GM12878 (cell line): Measurements from ENCODE around the gene NTRK3. TPM values are rescaled to one million over a fixed set of nuclear protein-coding genes. Genes with fewer than 3 reads are reported as not detected.

Source experiments
- ATAC-seq: fragments of 200-7000 bp; cut with Tn5 transposase; 3 replicates; pipeline ENCODE4 v1.9.1; 2020; ENCODE audit warnings: mild to moderate bottlenecking, moderate library complexity
- BruUV-seq: library from RNA; stranded (reverse); fragments of 400-500 nt; replicated peaks from 2 replicates; lab custom pipeline; 2021; lab: Mats Ljungman, UMichigan
- CTCF ChIA-PET: fragments of 300-600 bp; sonication (Branson Sonifier 250); formaldehyde crosslinking; extraction: SDS; loops from one replicate; lab custom pipeline; 2021; ENCODE audit warnings: inconsistent platforms; lab: Yijun Ruan, JAX
- POLR2A ChIA-PET: fragments of 350-600 bp; formaldehyde crosslinking; extraction: SDS; loops from one replicate; lab custom pipeline; 2021; ENCODE audit warnings: inconsistent platforms; lab: Charles Lee
- RAD21 ChIA-PET: fragments of 300-600 bp; sonication (Branson Sonifier 250); formaldehyde crosslinking; loops from one replicate; lab custom pipeline; 2023; ENCODE audit warnings: antibody characterized with exemption; ENCODE audit not compliant: unreplicated experiment; lab: Charles Lee
- SMC1A ChIA-PET: fragments of 300-600 bp; sonication (Branson Sonifier 250); formaldehyde crosslinking; loops from one replicate; lab custom pipeline; 2023; ENCODE audit not compliant: unreplicated experiment, uncharacterized antibody; lab: Charles Lee
- DNase-seq: peaks from one replicate; pipeline ENCODE4 v3.0.0-alpha.2; 2011; ENCODE audit warnings: low read depth, low spot score
- FAIRE-seq: peaks from 3 replicates; lab custom pipeline; 2011; peaks lifted over from hg19 to GRCh38; lab: Jason Lieb, UNC
- H2AFZ ChIP-seq: 2 replicates; pipeline ENCODE4 v1.6.0; 2011; ENCODE audit warnings: low read depth, low read length, control low read depth; ENCODE audit not compliant: control insufficient read depth
- H3K27ac ChIP-seq: 2 replicates; pipeline ENCODE4 v1.5.1; 2011; ENCODE audit warnings: control low read depth; ENCODE audit not compliant: control insufficient read depth, insufficient read depth
- H3K27me3 ChIP-seq, 2 experiments: replicated peaks in 1 of 2; 2 replicates each; pipeline versions ENCODE4 v1.6.0 to v1.6.1; 2011; ENCODE audit warnings: low read length in 1 of 2; ENCODE audit not compliant: control insufficient read depth in 2 of 2, insufficient read depth in 2 of 2
- H3K36me3 ChIP-seq, 2 experiments: 2 replicates each; pipeline ENCODE4 v1.5.1; 2011; ENCODE audit warnings: low read length in 1 of 2; ENCODE audit not compliant: control insufficient read depth in 2 of 2, insufficient read depth in 2 of 2
- H3K4me1 ChIP-seq: 2 replicates; pipeline ENCODE4 v1.6.1; 2011; ENCODE audit warnings: mild to moderate bottlenecking, low read length, moderate library complexity, mixed read lengths; ENCODE audit not compliant: control insufficient read depth, insufficient read depth
- H3K4me2 ChIP-seq: 2 replicates; pipeline ENCODE4 v1.6.0; 2011; ENCODE audit warnings: control low read depth; ENCODE audit not compliant: control insufficient read depth, insufficient read depth
- H3K4me3 ChIP-seq: fragments of 200-600 bp; sonication (generic); 2 replicates; pipeline ENCODE4 v1.5.1; 2016
- H3K79me2 ChIP-seq: 2 replicates; pipeline ENCODE4 v1.6.0; 2011; ENCODE audit warnings: low read length; ENCODE audit not compliant: control insufficient read depth, insufficient read depth
- H3K9ac ChIP-seq: 2 replicates; pipeline ENCODE4 v1.8.0; 2011; ENCODE audit warnings: low read length, control low read depth, mixed read lengths; ENCODE audit not compliant: control insufficient read depth, insufficient read depth
- H3K9me3 ChIP-seq: replicated peaks from 3 replicates; pipeline ENCODE4 v1.5.1; 2011; ENCODE audit warnings: mild to moderate bottlenecking, low read length; ENCODE audit not compliant: control insufficient read depth, insufficient read depth
- H4K20me1 ChIP-seq: 2 replicates; pipeline ENCODE4 v1.6.0; 2011; ENCODE audit not compliant: control insufficient read depth, insufficient read depth
- BACH1 ChIP-seq: fragments of 450-650 bp; IDR thresholded peaks from 2 replicates; pipeline ENCODE4 v1.6.1; 2017; ENCODE audit warnings: mild to moderate bottlenecking, borderline replicate concordance
- BMI1 ChIP-seq: fragments of 450-650 bp; IDR thresholded peaks from 2 replicates; pipeline ENCODE4 v1.6.1; 2016; ENCODE audit warnings: mild to moderate bottlenecking, moderate library complexity, borderline replicate concordance
- BRCA1 ChIP-seq: IDR thresholded peaks from 2 replicates; pipeline ENCODE4 v1.6.1; 2011; ENCODE audit warnings: low read depth, low read length, improper control_type of control experiment
- CBX3 ChIP-seq: fragments of 200-600 bp; sonication (generic); IDR thresholded peaks from 2 replicates; pipeline ENCODE4 v1.6.1; 2016; ENCODE audit warnings: low read depth, borderline replicate concordance
- CEBPB ChIP-seq, 2 experiments: fragments of 150-350 bp in 1 of 2; IDR thresholded peaks; 2 replicates each; pipeline ENCODE4 v1.6.1; 2012 to 2014; ENCODE audit warnings: low read depth in 2 of 2, low read length in 2 of 2, borderline replicate concordance in 1 of 2, inconsistent platforms in 1 of 2
- DPF2 ChIP-seq: fragments of 450-650 bp; IDR thresholded peaks from 2 replicates; pipeline ENCODE4 v1.6.1; 2017; ENCODE audit warnings: mild to moderate bottlenecking
- EGR1 ChIP-seq, 2 experiments: IDR thresholded peaks; 1 replicate in 1 of 2; 2 replicates in 1 of 2; pipeline ENCODE4 v1.6.1; 2011 to 2012; ENCODE audit warnings: low read depth in 2 of 2, low read length in 2 of 2, borderline replicate concordance in 1 of 2, mild to moderate bottlenecking in 1 of 2, moderate library complexity in 1 of 2
- HDAC6 ChIP-seq: fragments of 200-600 bp; sonication (generic); IDR thresholded peaks from one replicate; pipeline ENCODE4 v1.8.0; 2017; ENCODE audit warnings: antibody characterized with exemption; ENCODE audit not compliant: unreplicated experiment
- IKZF2 ChIP-seq, 2 experiments: fragments of 450-650 bp; IDR thresholded peaks; 2 replicates each; pipeline ENCODE4 v1.6.1; 2017; ENCODE audit warnings: mild to moderate bottlenecking in 2 of 2, moderate library complexity in 2 of 2
- KLF5 ChIP-seq: fragments of 450-650 bp; IDR thresholded peaks from 2 replicates; pipeline ENCODE4 v1.6.1; 2014; ENCODE audit warnings: mild to moderate bottlenecking; ENCODE audit not compliant: partially characterized antibody
- NBN ChIP-seq: fragments of 450-650 bp; IDR thresholded peaks from 2 replicates; pipeline ENCODE4 v1.6.1; 2016
- PAX5 ChIP-seq: IDR thresholded peaks from 2 replicates; pipeline ENCODE4 v1.6.1; 2011; ENCODE audit warnings: low read depth, low read length, borderline replicate concordance
- RUNX3 ChIP-seq: IDR thresholded peaks from 2 replicates; pipeline ENCODE4 v1.6.1; 2012; ENCODE audit warnings: low read length, inconsistent platforms
- SRF ChIP-seq, 2 experiments: IDR thresholded peaks; 2 replicates each; pipeline ENCODE4 v1.6.1; 2011; ENCODE audit warnings: low read depth in 2 of 2, low read length in 2 of 2, mild to moderate bottlenecking in 1 of 2, moderate library complexity in 1 of 2
- SUZ12 ChIP-seq: fragments of 200-600 bp; sonication (generic); IDR thresholded peaks from one replicate; pipeline ENCODE4 v1.6.1; 2018; ENCODE audit warnings: antibody characterized with exemption, mild to moderate bottlenecking; ENCODE audit not compliant: unreplicated experiment
- TARDBP ChIP-seq: IDR thresholded peaks from 2 replicates; pipeline ENCODE4 v1.6.1; 2016; ENCODE audit warnings: borderline replicate concordance
- WGBS: methylation state at CpG from one replicate; pipeline ENCODE4 v1.1.6; 2016; ENCODE audit warnings: low lambda C conversion rate; ENCODE audit not compliant: insufficient replicate concordance, insufficient coverage; ENCODE audit errors: missing lambda C conversion rate; 5-methylcytosine and 5-hydroxymethylcytosine counted together
- in situ Hi-C: fragments of 300-500 bp; cut with MboI; formaldehyde crosslinking; loops from 9 replicates; pipeline ENCODE4 v1.14.3; 2018; ENCODE audit warnings: mixed read lengths
- intact Hi-C: fragments of 100-400 bp; cut with micrococcal nuclease; formaldehyde crosslinking; loops from one replicate; pipeline ENCODE4 v1.14.2; 2022; ENCODE audit not compliant: unreplicated experiment
- polyA plus RNA-seq, 11 experiments: library from polyadenylated mRNA; depleted of rRNA in 4 of 11; unstranded in 6 of 11; stranded (reverse) in 5 of 11; fragments of >200 nt; fragmentation: Nextera tagmentation in 4 of 11; fragmentation: Illumina TruSeq in 1 of 11; extraction: Ambion mirVana in 4 of 11; extraction: Trizol in 1 of 11; gene quantifications; 1 replicate in 1 of 11; 2 replicates in 10 of 11; pipeline versions ENCODE4 v1.2.1 to v1.2.3, GENCODE V29; 2011 to 2016; ENCODE audit warnings: inconsistent platforms in 2 of 11, missing spikeins in 2 of 11, low read depth in 1 of 11
- total RNA-seq, 4 experiments: library from RNA; depleted of rRNA in 3 of 4; stranded (reverse); fragments of >200 nt in 3 of 4; fragmentation: Illumina TruSeq in 1 of 4; extraction: Trizol in 1 of 4; gene quantifications; 2 replicates each; pipeline versions ENCODE4 v1.2.1 to v1.2.3, GENCODE V29; 2013 to 2021
- TF ChIP-seq, protein P1 (sequence below): IDR thresholded peaks from 2 replicates; pipeline ENCODE4 v1.6.1; 2011; ENCODE audit warnings: borderline replicate concordance, low read depth, mild to moderate bottlenecking, moderate library complexity, low read length; ENCODE audit not compliant: insufficient read depth, poor library complexity, severe bottlenecking
- TF ChIP-seq, protein P2 (sequence below): fragments of 450-650 bp; formaldehyde crosslinking; IDR thresholded peaks from 2 replicates; pipeline ENCODE4 v1.5.0; 2022; ENCODE audit warnings: mild to moderate bottlenecking, missing genetic modification characterization
- TF ChIP-seq, protein P3 (sequence below): fragments of 450-650 bp; IDR thresholded peaks from 2 replicates; pipeline ENCODE4 v1.6.1; 2017; ENCODE audit warnings: mild to moderate bottlenecking

NTRK3 gene
- total and polyA plus RNA-seq, 10 of the 15 experiments (the other 5 are each of a cell fraction or from before 2014, with no cell fraction given): not detected

DNA sequence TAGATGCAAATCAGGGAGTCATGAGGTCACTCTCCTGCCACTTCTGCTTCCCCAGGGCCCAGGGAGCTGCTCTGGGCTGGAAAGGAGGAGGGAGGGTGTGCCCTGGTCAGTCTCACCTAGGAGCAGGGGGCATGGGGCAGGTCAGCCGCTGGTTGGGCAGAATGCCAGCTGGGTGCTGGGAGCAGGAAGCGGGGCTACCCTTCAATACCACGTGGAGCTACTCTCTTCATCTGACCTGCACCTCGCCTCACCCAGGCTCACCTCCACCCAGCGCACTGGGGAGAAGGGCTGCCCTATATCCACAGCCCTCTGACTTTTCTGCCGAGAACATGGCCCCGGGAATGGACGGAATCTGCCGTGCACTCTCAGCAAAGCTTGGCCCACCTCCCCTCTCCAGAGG, 15.1 kb downstream of the NTRK3 start:
- Histone ChIP-seq H3K4me3 (no peak overlapping the region), H2AFZ (no peak overlapping the region), H3K79me2 (no peaks in the 10 kb centered on the region), H3K9me3 (no peaks in the 10 kb centered on the region), H3K4me2 (no peak overlapping the region), H3K27me3 (peaks cover 0 to 2% of the 10 kb centered on the region in 2 experiments; a peak in 1 of 4 replicates), H3K9ac (no peak overlapping the region), H3K27ac (no peak overlapping the region), H3K4me1 (no peaks in the 10 kb centered on the region), H4K20me1 (no peaks in the 10 kb centered on the region), H3K36me3 (no peaks in the 10 kb centered on the region)
- ChIA-PET CTCF (no interaction called here), POLR2A (no interaction called here), SMC1A (no interaction called here), RAD21 (no interaction called here)
- DNase-seq: no peak
- intact Hi-C loops (loop anchor here (10.0 kb wide), 1 partner anchor 87 kb away; no protein-coding TSS in a partner anchor), in situ Hi-C loops (no loop called here)
- no TSS peak for BruUV-seq
- no peak for TF ChIP-seq CBX3
- no peak for TF ChIP-seq SRF (IDR thresholded peaks at IDR 0.05; ENCODE audit: low read depth in 2 of 2, low read length in 2 of 2)
- TF ChIP-seq, protein P1, sequence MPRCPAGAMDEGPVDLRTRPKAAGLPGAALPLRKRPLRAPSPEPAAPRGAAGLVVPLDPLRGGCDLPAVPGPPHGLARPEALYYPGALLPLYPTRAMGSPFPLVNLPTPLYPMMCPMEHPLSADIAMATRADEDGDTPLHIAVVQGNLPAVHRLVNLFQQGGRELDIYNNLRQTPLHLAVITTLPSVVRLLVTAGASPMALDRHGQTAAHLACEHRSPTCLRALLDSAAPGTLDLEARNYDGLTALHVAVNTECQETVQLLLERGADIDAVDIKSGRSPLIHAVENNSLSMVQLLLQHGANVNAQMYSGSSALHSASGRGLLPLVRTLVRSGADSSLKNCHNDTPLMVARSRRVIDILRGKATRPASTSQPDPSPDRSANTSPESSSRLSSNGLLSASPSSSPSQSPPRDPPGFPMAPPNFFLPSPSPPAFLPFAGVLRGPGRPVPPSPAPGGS: no peak
- TF ChIP-seq, protein P2, sequence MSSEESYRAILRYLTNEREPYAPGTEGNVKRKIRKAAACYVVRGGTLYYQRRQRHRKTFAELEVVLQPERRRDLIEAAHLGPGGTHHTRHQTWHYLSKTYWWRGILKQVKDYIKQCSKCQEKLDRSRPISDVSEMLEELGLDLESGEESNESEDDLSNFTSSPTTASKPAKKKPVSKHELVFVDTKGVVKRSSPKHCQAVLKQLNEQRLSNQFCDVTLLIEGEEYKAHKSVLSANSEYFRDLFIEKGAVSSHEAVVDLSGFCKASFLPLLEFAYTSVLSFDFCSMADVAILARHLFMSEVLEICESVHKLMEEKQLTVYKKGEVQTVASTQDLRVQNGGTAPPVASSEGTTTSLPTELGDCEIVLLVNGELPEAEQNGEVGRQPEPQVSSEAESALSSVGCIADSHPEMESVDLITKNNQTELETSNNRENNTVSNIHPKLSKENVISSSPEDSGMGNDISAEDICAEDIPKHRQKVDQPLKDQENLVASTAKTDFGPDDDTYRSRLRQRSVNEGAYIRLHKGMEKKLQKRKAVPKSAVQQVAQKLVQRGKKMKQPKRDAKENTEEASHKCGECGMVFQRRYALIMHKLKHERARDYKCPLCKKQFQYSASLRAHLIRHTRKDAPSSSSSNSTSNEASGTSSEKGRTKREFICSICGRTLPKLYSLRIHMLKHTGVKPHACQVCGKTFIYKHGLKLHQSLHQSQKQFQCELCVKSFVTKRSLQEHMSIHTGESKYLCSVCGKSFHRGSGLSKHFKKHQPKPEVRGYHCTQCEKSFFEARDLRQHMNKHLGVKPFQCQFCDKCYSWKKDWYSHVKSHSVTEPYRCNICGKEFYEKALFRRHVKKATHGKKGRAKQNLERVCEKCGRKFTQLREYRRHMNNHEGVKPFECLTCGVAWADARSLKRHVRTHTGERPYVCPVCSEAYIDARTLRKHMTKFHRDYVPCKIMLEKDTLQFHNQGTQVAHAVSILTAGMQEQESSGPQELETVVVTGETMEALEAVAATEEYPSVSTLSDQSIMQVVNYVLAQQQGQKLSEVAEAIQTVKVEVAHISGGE (CRISPR knock-in tag): no peak
- no peak for TF ChIP-seq TARDBP
- TF ChIP-seq IKZF2 (IDR thresholded peaks at IDR 0.05): no peak
- TF ChIP-seq NBN: no peak
- TF ChIP-seq, protein P3, sequence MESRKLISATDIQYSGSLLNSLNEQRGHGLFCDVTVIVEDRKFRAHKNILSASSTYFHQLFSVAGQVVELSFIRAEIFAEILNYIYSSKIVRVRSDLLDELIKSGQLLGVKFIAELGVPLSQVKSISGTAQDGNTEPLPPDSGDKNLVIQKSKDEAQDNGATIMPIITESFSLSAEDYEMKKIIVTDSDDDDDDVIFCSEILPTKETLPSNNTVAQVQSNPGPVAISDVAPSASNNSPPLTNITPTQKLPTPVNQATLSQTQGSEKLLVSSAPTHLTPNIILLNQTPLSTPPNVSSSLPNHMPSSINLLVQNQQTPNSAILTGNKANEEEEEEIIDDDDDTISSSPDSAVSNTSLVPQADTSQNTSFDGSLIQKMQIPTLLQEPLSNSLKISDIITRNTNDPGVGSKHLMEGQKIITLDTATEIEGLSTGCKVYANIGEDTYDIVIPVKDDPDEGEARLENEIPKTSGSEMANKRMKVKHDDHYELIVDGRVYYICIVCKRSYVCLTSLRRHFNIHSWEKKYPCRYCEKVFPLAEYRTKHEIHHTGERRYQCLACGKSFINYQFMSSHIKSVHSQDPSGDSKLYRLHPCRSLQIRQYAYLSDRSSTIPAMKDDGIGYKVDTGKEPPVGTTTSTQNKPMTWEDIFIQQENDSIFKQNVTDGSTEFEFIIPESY: no peak
- no peak for TF ChIP-seq SUZ12
- TF ChIP-seq EGR1 (IDR thresholded peaks at IDR 0.05; ENCODE audit: borderline replicate concordance in 1 of 2, low read depth in 2 of 2, low read length in 2 of 2): no peak
- TF ChIP-seq BRCA1: no peak
- no peak for TF ChIP-seq HDAC6
- no peak for TF ChIP-seq RUNX3
- TF ChIP-seq BMI1: no peak
- TF ChIP-seq PAX5: no peak
- no peak for TF ChIP-seq KLF5
- TF ChIP-seq CEBPB (IDR thresholded peaks at IDR 0.05; ENCODE audit: borderline replicate concordance in 1 of 2, low read depth in 2 of 2, low read length in 2 of 2): no peak
- no peak for TF ChIP-seq DPF2
- TF ChIP-seq BACH1: no peak
- no peak for ATAC-seq
- no peak for FAIRE-seq
- 40% methylated on average over 9 of the region's 9 CpGs for WGBS
